Amniotic epithelial cell (primary cell): ENCODE measurements around the gene MTERF4.

ENCODE experiments used
- DNase-seq: peaks from one replicate; pipeline ENCODE4 v3.0.0-alpha.2; 2010; ENCODE audit warnings: low read depth

The MTERF4 gene

DNA sequence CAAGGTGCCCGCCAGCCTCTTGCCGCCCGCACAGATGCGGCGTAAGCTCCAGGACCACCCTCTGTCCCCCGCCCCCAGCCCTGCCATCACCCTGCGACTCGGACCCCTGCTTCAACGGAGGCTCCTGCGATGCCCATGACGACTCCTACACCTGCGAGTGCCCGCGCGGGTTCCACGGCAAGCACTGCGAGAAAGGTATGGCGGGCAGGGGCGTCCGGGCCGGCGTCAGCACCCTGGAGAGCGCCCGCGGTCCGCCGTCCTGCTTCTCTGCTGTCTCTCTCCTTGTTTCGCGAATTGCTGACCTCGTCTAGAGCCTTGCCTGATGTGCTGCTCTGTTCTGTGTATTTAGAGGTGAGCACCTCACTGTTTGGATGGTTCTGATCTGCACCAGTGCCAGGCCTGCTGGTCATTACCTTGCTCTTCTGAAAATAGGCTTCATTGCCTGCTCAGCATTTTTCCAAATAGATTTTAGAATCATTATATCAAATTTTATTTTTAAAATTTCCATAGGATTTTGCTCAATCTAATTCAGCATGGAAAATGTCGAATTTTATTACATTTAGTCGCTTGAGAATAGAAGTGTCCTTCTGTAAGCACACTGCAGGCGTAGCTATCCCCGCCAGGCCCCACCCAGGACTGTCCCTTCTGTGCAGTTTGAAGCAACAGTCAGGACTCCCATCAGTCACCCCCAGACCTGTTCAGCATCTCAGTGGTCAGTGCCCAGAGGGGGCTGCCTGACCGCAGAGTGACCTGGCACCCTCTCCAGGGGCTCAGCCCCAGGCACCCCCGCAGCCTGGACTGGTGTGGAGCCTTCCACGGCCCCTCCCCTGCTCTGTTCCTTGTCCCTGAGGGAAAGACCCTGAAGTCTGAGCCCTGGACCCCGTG is 52.1 kb downstream of the MTERF4 start:
- peak; percentile 18 for DNase-seq

DNA sequence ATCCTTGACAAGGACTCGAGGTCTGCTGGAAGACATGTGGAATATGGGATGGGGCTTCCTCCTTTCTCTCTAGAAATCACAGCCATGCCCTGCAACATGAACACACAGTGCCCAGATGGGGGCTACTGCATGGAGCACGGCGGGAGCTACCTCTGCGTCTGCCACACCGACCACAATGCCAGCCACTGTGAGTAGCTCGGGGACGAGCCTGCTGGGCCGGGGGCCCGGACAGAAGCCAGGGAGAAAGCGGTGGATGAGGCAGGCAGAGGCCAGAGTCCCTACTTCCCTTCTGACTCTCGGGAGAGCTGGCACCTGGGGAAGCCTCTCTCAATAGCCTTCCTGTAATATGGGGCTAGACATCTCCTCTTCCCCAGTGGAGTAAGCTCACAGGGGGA is 53.1 kb downstream of the MTERF4 start:
- DNase-seq: no peak

DNA sequence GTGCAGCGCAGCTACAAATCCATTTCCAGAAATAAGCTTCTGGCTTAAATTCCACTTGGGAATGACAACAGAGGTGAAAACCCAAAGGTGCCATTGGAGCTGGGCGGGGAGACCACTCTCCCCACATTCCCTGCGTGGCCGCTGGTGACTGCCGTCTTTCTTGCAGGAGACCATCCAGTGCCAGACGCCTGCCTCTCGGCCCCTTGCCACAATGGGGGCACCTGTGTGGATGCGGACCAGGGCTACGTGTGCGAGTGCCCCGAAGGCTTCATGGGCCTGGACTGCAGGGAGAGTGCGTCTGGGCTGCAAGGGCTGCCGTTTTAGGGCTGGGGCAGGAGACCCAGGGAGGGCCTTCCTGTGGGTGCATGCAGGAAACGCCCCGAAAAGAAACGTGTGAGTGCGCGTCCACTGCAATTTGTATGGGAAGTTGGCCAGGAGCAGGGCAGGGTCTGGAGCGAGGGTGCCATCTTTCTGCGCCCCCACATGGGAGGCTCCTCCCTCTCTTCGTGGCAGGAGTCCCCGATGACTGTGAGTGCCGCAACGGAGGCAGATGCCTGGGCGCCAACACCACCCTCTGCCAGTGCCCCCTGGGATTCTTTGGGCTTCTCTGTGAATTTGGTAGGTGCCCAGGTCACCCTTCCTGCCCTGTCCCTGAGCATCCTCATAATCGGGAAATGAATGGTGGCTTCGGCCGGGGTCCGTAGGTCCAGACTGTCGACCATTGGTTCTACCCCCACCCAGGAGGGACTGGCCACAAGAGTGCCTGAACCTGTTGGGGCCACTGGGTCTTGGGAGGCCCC is 53.7 kb downstream of the MTERF4 start:
- no peak for DNase-seq

DNA sequence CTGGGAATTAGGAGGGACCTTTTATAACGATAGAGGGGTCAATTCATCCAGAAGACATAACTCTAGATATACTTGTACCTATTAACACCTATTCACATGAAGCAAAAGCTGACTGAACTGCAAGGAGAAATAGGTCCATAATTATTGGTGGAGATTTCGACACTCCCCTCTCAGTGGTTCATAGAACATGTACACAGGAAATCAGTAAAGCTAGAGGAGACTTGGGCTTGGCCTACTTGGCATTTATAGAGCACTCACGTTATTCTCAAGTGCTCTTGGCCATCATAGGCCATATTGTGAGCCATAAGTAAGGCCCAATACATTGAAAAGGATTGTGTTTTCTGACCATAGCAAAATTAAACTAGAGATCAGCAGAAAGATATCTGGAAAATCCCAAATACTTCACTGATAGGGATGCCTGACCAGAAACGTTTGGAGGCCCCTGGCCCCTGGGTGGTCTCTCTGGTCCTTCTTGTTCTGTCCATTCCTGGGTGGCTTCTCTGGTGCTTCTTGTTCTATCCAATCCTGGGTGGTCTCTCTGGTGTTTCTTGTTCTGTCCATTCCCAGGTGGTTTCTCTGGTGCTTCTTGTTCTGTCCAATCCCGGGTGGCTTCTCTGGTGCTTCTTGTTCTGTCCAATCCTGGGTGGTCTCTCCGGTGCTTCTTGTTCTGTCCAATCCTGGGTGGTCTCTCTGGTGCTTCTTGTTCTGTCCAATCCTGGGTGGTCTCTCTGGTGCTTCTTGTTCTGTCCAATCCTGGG is 54.7 kb downstream of the MTERF4 start:
- no peak for DNase-seq
